GM12878 (cell line): ENCODE data around the gene CCDC141. TPM values are rescaled to one million over a fixed set of nuclear protein-coding genes. Genes with fewer than 3 reads are reported as not detected.

ENCODE experiments used
- ATAC-seq: fragments of 200-7000 bp; cut with Tn5 transposase; 3 replicates; pipeline ENCODE4 v1.9.1; 2020; ENCODE audit warnings: mild to moderate bottlenecking, moderate library complexity
- BruUV-seq: library from RNA; stranded (reverse); fragments of 400-500 nt; replicated peaks from 2 replicates; lab custom pipeline; 2021; lab: Mats Ljungman, UMichigan
- CTCF ChIA-PET: fragments of 300-600 bp; sonication (Branson Sonifier 250); formaldehyde crosslinking; extraction: SDS; loops from one replicate; lab custom pipeline; 2021; ENCODE audit warnings: inconsistent platforms; lab: Yijun Ruan, JAX
- POLR2A ChIA-PET: fragments of 350-600 bp; formaldehyde crosslinking; extraction: SDS; loops from one replicate; lab custom pipeline; 2021; ENCODE audit warnings: inconsistent platforms; lab: Charles Lee
- RAD21 ChIA-PET: fragments of 300-600 bp; sonication (Branson Sonifier 250); formaldehyde crosslinking; loops from one replicate; lab custom pipeline; 2023; ENCODE audit warnings: antibody characterized with exemption; ENCODE audit not compliant: unreplicated experiment; lab: Charles Lee
- SMC1A ChIA-PET: fragments of 300-600 bp; sonication (Branson Sonifier 250); formaldehyde crosslinking; loops from one replicate; lab custom pipeline; 2023; ENCODE audit not compliant: unreplicated experiment, uncharacterized antibody; lab: Charles Lee
- DNase-seq: peaks from one replicate; pipeline ENCODE4 v3.0.0-alpha.2; 2011; ENCODE audit warnings: low read depth, low spot score
- FAIRE-seq: peaks from 3 replicates; lab custom pipeline; 2011; peaks lifted over from hg19 to GRCh38; lab: Jason Lieb, UNC
- H2AFZ ChIP-seq: 2 replicates; pipeline ENCODE4 v1.6.0; 2011; ENCODE audit warnings: low read depth, low read length, control low read depth; ENCODE audit not compliant: control insufficient read depth
- H3K27ac ChIP-seq: 2 replicates; pipeline ENCODE4 v1.5.1; 2011; ENCODE audit warnings: control low read depth; ENCODE audit not compliant: control insufficient read depth, insufficient read depth
- H3K27me3 ChIP-seq, 2 experiments: replicated peaks in 1 of 2; 2 replicates each; pipeline versions ENCODE4 v1.6.0 to v1.6.1; 2011; ENCODE audit warnings: low read length in 1 of 2; ENCODE audit not compliant: control insufficient read depth in 2 of 2, insufficient read depth in 2 of 2
- H3K36me3 ChIP-seq, 2 experiments: 2 replicates each; pipeline ENCODE4 v1.5.1; 2011; ENCODE audit warnings: low read length in 1 of 2; ENCODE audit not compliant: control insufficient read depth in 2 of 2, insufficient read depth in 2 of 2
- H3K4me1 ChIP-seq: 2 replicates; pipeline ENCODE4 v1.6.1; 2011; ENCODE audit warnings: mild to moderate bottlenecking, low read length, moderate library complexity, mixed read lengths; ENCODE audit not compliant: control insufficient read depth, insufficient read depth
- H3K4me2 ChIP-seq: 2 replicates; pipeline ENCODE4 v1.6.0; 2011; ENCODE audit warnings: control low read depth; ENCODE audit not compliant: control insufficient read depth, insufficient read depth
- H3K4me3 ChIP-seq: fragments of 200-600 bp; sonication (generic); 2 replicates; pipeline ENCODE4 v1.5.1; 2016
- H3K79me2 ChIP-seq: 2 replicates; pipeline ENCODE4 v1.6.0; 2011; ENCODE audit warnings: low read length; ENCODE audit not compliant: control insufficient read depth, insufficient read depth
- H3K9ac ChIP-seq: 2 replicates; pipeline ENCODE4 v1.8.0; 2011; ENCODE audit warnings: low read length, control low read depth, mixed read lengths; ENCODE audit not compliant: control insufficient read depth, insufficient read depth
- H3K9me3 ChIP-seq: replicated peaks from 3 replicates; pipeline ENCODE4 v1.5.1; 2011; ENCODE audit warnings: mild to moderate bottlenecking, low read length; ENCODE audit not compliant: control insufficient read depth, insufficient read depth
- H4K20me1 ChIP-seq: 2 replicates; pipeline ENCODE4 v1.6.0; 2011; ENCODE audit not compliant: control insufficient read depth, insufficient read depth
- BCL3 ChIP-seq: IDR thresholded peaks from 2 replicates; pipeline ENCODE4 v1.6.1; 2011; ENCODE audit warnings: borderline replicate concordance, low read depth, mild to moderate bottlenecking, moderate library complexity, low read length; ENCODE audit not compliant: insufficient read depth, poor library complexity, severe bottlenecking
- BHLHE40 ChIP-seq, 2 experiments: fragments of 450-650 bp in 1 of 2; IDR thresholded peaks; 2 replicates each; pipeline ENCODE4 v1.6.1; 2011 to 2017; ENCODE audit warnings: low read depth in 2 of 2, borderline replicate concordance in 1 of 2, improper control_type of control experiment in 1 of 2, low read length in 1 of 2, mild to moderate bottlenecking in 1 of 2
- BRCA1 ChIP-seq: IDR thresholded peaks from 2 replicates; pipeline ENCODE4 v1.6.1; 2011; ENCODE audit warnings: low read depth, low read length, improper control_type of control experiment
- ETV6 ChIP-seq, 2 experiments: fragments of 450-650 bp in 1 of 2; IDR thresholded peaks in 1 of 2; conservative IDR thresholded peaks in 1 of 2; 2 replicates each; pipeline ENCODE4 v1.6.1; 2014; ENCODE audit warnings: antibody characterized with exemption in 1 of 2, borderline replicate concordance in 1 of 2, low read depth in 1 of 2, mild to moderate bottlenecking in 1 of 2, moderate library complexity in 1 of 2
- NFXL1 ChIP-seq: fragments of 450-650 bp; IDR thresholded peaks from 2 replicates; pipeline ENCODE4 v1.6.1; 2017; ENCODE audit warnings: antibody characterized with exemption, mild to moderate bottlenecking, borderline replicate concordance
- PML ChIP-seq: IDR thresholded peaks from 2 replicates; pipeline ENCODE4 v1.6.1; 2012; ENCODE audit warnings: low read length, inconsistent platforms
- PRDM15 ChIP-seq: fragments of 450-650 bp; formaldehyde crosslinking; IDR thresholded peaks from 2 replicates; pipeline ENCODE4 v1.4.0; 2020; ENCODE audit warnings: mild to moderate bottlenecking, moderate library complexity
- SUPT20H ChIP-seq: IDR thresholded peaks from 2 replicates; pipeline ENCODE4 v1.6.1; 2011; ENCODE audit warnings: low read depth, mild to moderate bottlenecking, low read length, moderate library complexity, borderline replicate concordance; ENCODE audit not compliant: control insufficient read depth
- TAF1 ChIP-seq: IDR thresholded peaks from 2 replicates; pipeline ENCODE4 v1.6.1; 2011; ENCODE audit warnings: mild to moderate bottlenecking, low read depth, low read length, borderline replicate concordance
- USF2 ChIP-seq: IDR thresholded peaks from 2 replicates; pipeline ENCODE4 v1.6.1; 2011; ENCODE audit warnings: low read depth, low read length, improper control_type of control experiment, borderline replicate concordance
- ZBTB11 ChIP-seq: fragments of 450-650 bp; formaldehyde crosslinking; IDR thresholded peaks from 2 replicates; pipeline ENCODE4 v1.5.0; 2022; ENCODE audit warnings: mild to moderate bottlenecking, missing genetic modification characterization
- WGBS: methylation state at CpG from one replicate; pipeline ENCODE4 v1.1.6; 2016; ENCODE audit warnings: low lambda C conversion rate; ENCODE audit not compliant: insufficient replicate concordance, insufficient coverage; ENCODE audit errors: missing lambda C conversion rate; 5-methylcytosine and 5-hydroxymethylcytosine counted together
- in situ Hi-C: fragments of 300-500 bp; cut with MboI; formaldehyde crosslinking; loops from 9 replicates; pipeline ENCODE4 v1.14.3; 2018; ENCODE audit warnings: mixed read lengths
- intact Hi-C: fragments of 100-400 bp; cut with micrococcal nuclease; formaldehyde crosslinking; loops from one replicate; pipeline ENCODE4 v1.14.2; 2022; ENCODE audit not compliant: unreplicated experiment
- polyA plus RNA-seq, 11 experiments: library from polyadenylated mRNA; depleted of rRNA in 4 of 11; unstranded in 6 of 11; stranded (reverse) in 5 of 11; fragments of >200 nt; fragmentation: Nextera tagmentation in 4 of 11; fragmentation: Illumina TruSeq in 1 of 11; extraction: Ambion mirVana in 4 of 11; extraction: Trizol in 1 of 11; gene quantifications; 1 replicate in 1 of 11; 2 replicates in 10 of 11; pipeline versions ENCODE4 v1.2.1 to v1.2.3, GENCODE V29; 2011 to 2016; ENCODE audit warnings: inconsistent platforms in 2 of 11, missing spikeins in 2 of 11, low read depth in 1 of 11
- total RNA-seq, 4 experiments: library from RNA; depleted of rRNA in 3 of 4; stranded (reverse); fragments of >200 nt in 3 of 4; fragmentation: Illumina TruSeq in 1 of 4; extraction: Trizol in 1 of 4; gene quantifications; 2 replicates each; pipeline versions ENCODE4 v1.2.1 to v1.2.3, GENCODE V29; 2013 to 2021

CCDC141 gene
- total and polyA plus RNA-seq, 10 of the 15 experiments (the other 5 are each of a cell fraction or from before 2014, with no cell fraction given) = 0.84 to 12.5 (median 3.6) TPM

DNA sequence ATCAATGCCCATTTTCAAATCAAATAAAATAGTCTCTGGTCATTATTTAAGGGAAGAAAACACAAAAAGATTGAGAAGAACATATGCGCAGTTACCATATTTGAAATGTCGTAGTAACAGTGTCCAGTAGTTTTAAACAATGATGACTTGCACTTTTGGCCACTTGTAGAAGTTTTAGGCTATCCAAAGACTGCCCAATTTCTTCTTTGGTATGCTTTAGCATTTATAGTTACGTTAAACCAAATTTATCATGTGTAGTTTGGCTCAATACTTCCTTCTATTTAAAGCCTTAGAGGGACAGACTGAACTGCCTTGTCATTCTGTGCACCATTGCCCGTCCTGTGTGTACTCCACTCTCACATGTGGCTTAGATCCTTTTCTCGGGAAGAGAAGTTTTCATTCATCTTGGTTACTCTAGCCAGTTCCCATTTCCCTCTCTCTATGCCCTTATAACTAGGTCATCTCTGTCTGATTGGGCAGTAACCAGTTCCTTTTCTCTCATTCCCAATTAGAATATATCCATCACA, 157.9 kb downstream of the CCDC141 start:
- SMC1A ChIA-PET = interaction anchor here (0.6 to 6.0 kb wide), 12 partner anchors 16 to 454 kb away, joined by 3 to 151 read pairs (median 8); no protein-coding TSS in a partner anchor
- intact Hi-C loops = loop anchor here (1.0 to 5.0 kb wide), 4 partner anchors 23 to 550 kb away; no protein-coding TSS in a partner anchor
- TF ChIP-seq BCL3 (no peak), USF2 (no peak), PML (no peak), NFXL1 (no peak), TAF1 (no peak), ZBTB11 (CRISPR knock-in tag) (no peak), ETV6 (conservative IDR thresholded peaks at IDR 0.05 in 1 of 2, IDR thresholded peaks at IDR 0.05 in 1 of 2; ENCODE audit: borderline replicate concordance in 1 of 2, low read depth in 1 of 2) (no peak), SUPT20H (no peak), BRCA1 (no peak), PRDM15 (CRISPR knock-in tag) (no peak), BHLHE40 (IDR thresholded peaks at IDR 0.05; ENCODE audit: borderline replicate concordance in 1 of 2, low read depth in 2 of 2, low read length in 1 of 2) (no peak)

More for the DNA sequence above, 157.9 kb downstream of the CCDC141 start:
- in situ Hi-C loops = loop anchor here (10.0 kb wide), 1 partner anchor 233 kb away; no protein-coding TSS in a partner anchor
- no peak for ATAC-seq
- no peaks in the 10 kb centered on the region for H3K27me3 ChIP-seq
- no peak overlapping the region for H3K4me3 ChIP-seq
- no peaks in the 10 kb centered on the region for H3K9me3 ChIP-seq
- ChIA-PET RAD21 (interaction anchor here (0.8 to 5.9 kb wide), 8 partner anchors 13 to 239 kb away, joined by 3 to 119 read pairs (median 4); no protein-coding TSS in a partner anchor), CTCF (interaction anchor here (0.9 to 9.2 kb wide), 17 partner anchors 11 to 328 kb away, joined by 3 to 191 read pairs (median 12); no protein-coding TSS in a partner anchor), POLR2A (no interaction called here)
- H3K4me2 ChIP-seq = no peak overlapping the region
- H3K9ac ChIP-seq = no peak overlapping the region
- no peak overlapping the region for H3K27ac ChIP-seq
- no peak for FAIRE-seq
- H3K79me2 ChIP-seq = no peaks in the 10 kb centered on the region
- 63% methylated on average over 5 of the region's 5 CpGs for WGBS
- BruUV-seq = no TSS peak
- H2AFZ ChIP-seq = no peak overlapping the region
- H4K20me1 ChIP-seq = no peaks in the 10 kb centered on the region
- DNase-seq = no peak
- H3K36me3 ChIP-seq = no peaks in the 10 kb centered on the region
- H3K4me1 ChIP-seq = no peaks in the 10 kb centered on the region
